NCI-H774 (cell line): ENCODE results near the gene PSTPIP2.
"Not testable (repeated sequence)": the region's sequence is repeated elsewhere in the genome, so short reads cannot be mapped to it uniquely, and the experiment has no call there.

Source experiments
- DNase-seq: peaks from one replicate; lab custom pipeline; 2025; lab: John Stamatoyannopoulos, UW

The PSTPIP2 gene

DNA sequence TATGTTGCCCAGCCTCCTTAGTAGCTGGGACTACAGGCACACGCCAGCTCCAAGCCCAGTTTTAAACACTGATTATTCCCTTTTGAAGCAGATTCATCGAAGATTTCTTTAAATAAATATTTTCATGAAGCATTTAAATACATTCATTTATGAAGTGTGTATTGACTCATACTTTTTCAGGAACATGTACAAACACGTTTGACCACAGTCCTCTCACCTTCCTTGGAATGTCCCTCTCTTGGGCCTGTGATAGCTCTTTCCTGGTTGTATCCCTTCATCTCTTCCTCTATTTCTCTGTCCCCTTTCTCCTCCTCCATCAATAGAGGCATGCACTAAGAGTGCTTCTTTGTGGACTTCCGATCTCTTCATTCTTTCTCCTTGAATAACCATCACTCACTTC, 2.5 kb downstream of the PSTPIP2 start:
- no peak for DNase-seq

DNA sequence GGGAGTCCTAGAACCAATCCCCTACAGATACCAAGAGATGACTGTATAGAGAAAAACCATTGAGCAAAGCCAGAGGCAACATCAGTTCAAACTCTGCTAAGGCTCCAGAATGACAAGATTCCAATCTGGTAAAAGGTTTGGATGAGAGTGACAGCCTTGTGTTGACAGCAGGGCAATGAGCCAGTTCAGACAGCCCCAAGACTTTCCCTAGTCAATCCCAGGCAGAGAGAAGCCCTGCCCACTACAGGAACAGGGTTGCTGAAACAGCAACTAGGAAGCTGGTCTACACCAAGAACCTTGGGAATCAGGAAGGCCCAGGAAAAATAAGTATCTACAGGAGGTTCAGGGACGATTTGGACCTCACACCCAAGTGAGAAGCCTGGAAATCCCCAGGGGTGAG, 3.3 kb downstream of the PSTPIP2 start:
- DNase-seq, result no peak

DNA sequence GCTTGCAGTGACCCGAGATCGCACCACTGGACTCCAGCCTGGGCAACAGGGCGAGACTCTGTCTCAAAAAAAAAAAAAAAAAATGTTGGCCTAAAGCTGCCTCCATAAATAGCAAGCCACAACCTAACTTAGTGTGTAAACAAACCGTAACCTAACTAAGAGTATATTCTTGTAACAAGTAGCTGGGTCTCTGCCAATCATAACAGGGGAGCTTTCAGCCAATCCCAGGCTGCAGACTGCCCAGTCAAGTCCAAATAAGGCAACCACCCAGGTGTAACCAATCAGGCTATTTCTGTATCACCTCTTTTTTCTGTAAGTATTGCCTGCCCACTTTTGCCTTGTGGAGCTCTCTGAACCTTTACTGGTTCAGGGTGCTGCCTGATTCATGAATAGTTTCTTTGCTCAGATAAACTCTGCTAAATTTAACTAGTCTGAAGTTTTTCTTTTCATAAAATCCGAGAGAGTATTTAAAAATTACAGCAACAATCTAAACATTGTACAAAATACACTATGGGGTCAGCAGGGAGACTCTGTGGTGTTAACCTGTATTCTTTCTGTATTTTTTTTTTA, 4.5 kb downstream of the PSTPIP2 start:
- DNase-seq, result no peak

DNA sequence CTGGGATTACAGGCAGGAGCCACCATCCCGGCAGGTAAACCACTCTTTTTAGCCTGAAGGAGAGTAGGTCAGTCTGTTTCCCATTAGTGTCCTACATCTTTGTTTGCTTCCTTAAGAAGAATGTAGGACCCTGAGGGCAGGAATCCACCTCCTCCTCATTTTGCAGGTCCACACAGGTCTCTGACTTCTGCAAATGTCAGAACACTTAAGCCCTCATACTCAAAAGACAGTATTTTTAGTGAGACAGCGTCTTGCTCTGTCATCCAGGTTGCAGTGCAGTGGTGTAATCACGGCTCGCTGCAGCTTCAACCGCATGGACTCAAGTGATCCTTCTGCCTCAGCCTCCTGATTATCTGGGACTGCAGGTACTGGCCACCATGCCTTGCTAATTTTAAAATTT, 9.3 kb downstream of the PSTPIP2 start:
- no peak for DNase-seq

DNA sequence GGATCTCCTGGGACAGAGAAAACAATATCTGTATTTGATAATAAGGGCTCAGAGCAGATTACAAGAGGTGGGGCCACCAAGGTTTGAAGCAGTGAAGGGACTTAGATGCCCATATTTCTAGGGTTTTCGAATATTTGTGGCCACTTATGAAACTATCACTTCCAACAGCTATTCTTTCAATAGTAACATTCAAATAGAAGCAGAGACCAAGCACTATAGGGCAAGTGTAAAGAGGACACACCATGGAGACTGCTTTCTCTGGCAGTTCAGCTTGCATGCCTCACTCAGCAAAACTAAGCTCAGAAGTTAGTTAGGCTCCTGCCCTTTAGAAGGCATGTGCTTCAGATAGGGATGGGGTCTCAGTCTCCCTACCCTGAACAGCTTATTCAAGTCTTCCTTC, 10.3 kb downstream of the PSTPIP2 start:
- DNase-seq, result no peak

DNA sequence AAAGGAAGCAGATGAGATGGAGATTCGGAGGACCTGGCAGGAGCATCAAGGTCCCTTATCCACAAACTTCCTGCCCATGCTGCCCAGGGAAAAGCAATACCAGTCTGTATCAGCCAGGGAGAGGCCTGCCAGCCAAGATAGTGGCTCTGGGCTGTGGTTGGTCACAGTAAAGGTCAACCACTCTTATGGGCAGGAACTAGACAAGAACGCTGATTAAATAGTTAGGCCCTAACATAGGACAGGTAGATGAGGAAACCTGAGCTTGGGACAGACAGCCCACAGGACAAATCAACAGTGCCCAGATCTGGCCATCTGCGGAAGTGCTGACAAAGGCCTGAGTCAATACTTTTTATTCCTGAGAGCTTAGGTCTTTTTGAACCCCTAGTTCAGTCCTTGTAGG, 10.7 kb downstream of the PSTPIP2 start:
- DNase-seq, result no peak

- DNase-seq, result no peak
Measured at GRCh38 chr18:46060359-46060841, 11.7 kb downstream of the PSTPIP2 start.

GRCh38 chr18:46055838-46056230, 16.2 kb downstream of the PSTPIP2 start:
- no peak for DNase-seq

DNA sequence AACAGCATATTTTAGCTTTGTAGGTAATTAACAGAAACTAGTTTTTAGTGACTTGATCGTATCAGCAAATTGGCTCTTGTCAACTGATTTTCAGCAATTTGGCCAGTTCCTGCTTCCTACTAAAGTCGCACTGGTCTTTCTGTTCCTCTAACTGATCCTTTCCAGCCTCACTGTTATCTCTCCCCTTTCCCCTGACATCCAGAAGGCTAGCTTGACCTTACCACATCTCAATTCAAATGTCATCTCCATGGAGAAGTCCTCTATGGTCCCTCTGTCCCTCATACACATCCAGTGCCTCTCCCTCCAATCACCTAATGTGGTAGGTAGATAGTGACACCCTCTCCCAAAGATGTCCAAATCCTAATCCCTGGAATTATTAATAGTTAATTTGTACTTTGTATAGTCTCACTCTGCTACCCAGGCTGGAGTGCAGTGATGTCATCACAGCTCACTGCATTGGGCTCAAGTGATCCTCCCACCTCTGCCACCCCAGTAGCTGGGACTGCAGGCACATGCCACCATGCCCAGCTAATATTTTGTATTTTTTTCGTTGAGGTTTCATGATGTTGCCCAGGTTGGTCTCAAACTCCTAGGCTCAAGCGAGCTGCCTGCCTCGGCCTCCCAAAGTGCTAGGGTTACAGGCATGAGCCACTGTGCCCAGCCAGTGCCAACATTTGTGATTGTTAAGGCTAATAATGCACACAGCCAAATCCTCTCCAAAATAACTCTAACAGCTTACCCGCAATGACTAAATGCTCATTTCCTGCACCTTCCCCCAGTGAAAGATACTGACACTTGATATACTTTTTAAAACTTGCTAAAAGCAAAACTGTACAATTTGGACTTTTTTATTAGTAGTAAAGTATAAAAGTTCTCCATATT, 16.9 kb downstream of the PSTPIP2 start:
- DNase-seq, result no peak

DNA sequence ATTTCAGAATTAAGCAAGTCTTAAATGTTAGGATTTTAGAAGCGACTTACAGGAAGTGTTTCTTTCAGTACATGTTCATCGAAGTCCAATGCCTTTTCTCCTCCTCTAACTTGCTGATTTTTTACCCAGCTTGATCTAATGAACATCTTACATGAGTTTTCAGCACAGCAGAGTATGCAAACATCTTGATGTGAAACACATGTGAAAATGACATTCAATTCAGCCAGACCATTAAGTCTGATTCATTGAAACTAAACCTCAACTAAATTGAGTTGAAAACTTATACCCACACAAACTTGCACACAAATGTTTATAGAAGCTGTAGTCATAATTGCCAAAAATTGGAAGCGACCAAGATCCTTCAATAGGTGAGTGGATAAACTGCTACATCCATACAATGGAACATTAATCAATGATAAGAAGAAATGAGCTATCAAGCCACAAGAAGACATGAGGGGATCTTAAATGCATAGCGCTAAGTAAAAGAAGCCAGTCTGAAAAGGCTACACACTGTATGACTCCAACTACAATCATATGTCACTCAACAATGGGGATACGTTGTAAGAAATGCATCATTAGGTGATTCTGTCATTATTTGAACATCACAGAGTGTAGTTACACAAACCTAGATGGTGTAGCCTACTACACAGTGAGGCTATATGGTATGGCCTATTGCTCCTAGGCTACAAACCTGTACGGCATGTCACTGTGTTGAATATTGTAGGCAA, 18.5 kb downstream of the PSTPIP2 start:
- no peak for DNase-seq

GRCh38 chr18:46051731-46052461, 20.2 kb downstream of the PSTPIP2 start:
- DNase-seq, result no peak

GRCh38 chr18:46050268-46050667, 21.8 kb downstream of the PSTPIP2 start:
- no peak for DNase-seq

DNA sequence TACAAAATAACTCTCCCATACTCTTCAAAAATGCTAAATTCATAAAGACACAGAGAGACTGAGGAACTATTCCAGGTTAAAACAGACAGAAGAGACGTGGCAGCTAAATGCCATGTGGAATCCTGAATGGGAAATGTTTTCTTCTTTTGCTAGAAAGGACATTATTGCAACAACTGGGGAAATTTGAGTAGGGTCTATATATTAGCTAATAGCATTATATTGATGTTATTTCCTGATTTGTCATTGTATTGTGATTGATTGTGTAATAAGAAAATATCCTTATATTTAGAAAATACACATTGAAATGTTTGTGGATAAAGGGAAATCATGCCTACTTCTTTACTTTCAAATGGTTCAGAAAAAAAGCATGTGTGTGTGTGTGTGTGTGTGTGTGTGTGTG, 23.4 kb downstream of the PSTPIP2 start:
- DNase-seq, result no peak

- DNase-seq, result not testable (repeated sequence)
Measured at GRCh38 chr18:46047369-46047768, 24.7 kb downstream of the PSTPIP2 start.

- DNase-seq, result no peak
Measured at GRCh38 chr18:46046688-46047087, 25.4 kb downstream of the PSTPIP2 start.

- DNase-seq, result no peak
Measured at GRCh38 chr18:46046126-46046525, 25.9 kb downstream of the PSTPIP2 start.

GRCh38 chr18:46042571-46043123, 29.4 kb downstream of the PSTPIP2 start:
- DNase-seq, result no peak

- no peak for DNase-seq
Measured at GRCh38 chr18:46040747-46041104, 31.3 kb downstream of the PSTPIP2 start.

GRCh38 chr18:46040033-46040746, 31.9 kb downstream of the PSTPIP2 start:
- DNase-seq, result no peak

DNA sequence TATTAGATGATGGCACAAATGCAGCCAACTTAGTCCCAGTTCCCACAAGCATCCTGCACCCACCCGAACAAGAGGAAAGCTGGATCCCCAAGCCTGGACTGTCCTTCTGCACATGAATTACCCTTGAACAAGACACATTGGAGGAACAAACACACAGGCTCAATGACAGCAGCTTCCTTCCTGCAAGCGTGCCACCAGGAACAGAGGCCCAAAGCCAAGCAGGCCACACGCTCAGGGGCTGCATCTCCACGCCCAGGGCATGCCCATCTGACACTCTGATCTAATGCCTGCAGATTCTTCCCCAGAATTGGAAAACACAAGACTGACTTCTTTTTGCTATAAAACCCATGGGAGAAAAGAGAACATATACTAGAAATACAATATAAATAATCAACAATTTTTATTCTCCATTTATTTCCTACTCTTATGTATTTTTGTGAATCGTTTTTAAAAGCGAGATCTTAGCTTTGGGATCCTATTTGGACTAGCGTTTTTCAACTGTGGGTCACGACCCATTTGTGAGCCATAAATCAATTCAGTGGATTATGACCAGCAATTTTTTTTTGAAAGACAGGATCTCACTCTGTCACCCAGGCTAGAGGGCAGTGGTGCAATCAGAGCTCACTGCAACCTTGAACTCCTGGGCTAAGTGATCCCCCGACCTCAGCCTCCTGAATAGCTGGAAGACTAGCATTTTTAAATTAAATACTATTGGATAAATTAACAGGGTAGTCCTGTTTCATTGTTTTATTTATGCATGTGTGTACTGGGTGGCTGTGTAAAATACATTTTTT, 34.4 kb downstream of the PSTPIP2 start:
- DNase-seq, result no peak
